Activated CD4-positive, CD25-positive, alpha-beta regulatory T cell (primary cell): ENCODE data around the gene TMED5.

Experiments used
- DNase-seq, 4 experiments: peaks; one replicate each; lab custom pipeline; 2025; lab: John Stamatoyannopoulos, UW

Gene TMED5

DNA sequence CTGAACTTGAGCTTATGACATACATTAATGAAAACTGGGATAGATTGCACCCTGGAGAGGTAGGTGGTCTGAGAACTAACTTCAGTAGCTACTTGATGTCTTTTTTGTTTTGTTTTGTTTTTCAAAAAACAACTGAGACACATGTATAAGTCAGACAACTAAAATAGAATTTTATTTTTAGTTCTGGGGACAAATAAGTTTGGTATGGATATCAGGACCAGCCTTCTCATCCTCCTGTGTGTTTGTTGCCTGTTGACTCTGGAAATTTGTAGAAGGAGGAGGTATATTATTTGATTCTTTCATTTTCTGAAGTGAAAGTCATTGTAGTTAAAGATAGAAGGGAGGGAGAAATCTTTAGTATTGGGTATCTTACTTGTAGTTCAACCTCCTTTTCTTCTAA, 59.6 kb downstream of the TMED5 start:
- no peak for DNase-seq

DNA sequence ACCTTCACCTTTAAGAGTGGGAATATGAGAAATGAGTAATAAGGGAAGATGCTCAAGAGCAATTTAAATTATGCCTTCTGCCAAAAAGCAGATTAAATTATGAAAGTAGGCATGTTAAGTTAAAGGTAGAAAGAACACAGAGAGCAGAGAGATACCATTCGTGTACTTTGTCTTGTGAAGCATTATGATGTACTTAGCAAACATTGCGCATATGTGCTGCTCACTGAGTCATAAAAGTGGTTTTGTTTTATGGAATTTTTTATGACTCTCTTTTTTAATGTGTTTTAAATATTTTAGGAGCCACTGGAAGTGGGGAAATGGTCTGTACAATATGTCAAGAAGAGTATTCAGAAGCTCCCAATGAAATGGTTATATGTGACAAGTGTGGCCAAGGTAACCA, 65.8 kb downstream of the TMED5 start:
- no peak for DNase-seq

DNA sequence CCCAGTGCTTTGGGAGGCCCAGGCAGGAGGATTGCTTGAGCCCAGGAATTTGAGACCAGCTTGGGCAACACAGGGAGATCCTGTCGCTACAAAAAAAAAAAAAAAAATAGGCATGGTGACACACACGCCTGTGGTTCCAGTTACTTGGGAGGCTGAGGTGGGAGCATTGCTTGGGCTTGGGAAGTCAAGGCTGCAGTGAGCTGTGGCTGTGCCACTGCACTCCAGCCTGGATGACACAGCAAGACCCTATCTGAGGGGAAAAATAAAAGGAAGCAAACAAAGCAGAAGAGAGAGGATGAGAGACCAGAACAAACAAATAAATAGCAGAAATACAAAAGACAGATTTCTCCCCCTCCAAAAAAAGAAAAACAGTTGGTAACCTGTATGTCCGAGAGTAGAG, 67.1 kb downstream of the TMED5 start:
- no peak for DNase-seq

DNA sequence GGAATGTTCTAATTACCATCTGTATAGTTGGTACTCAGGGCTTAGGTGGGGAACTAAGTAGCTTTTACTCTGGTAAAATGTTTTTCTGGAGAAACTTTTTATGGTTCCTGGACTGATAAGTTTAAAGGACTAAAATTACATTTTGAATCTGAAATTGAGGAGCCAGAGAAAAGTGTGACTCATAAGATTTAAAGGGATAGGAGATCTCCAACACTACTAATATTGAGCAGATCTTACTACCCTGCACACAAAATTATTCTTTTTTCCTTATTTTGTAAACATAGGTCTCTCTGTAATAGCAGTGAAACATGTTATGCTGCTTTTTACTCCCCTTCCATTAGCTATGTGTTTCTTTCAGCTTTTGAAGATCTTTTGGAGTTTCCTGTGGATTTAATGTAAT, 68.7 kb downstream of the TMED5 start:
- no peak for DNase-seq

DNA sequence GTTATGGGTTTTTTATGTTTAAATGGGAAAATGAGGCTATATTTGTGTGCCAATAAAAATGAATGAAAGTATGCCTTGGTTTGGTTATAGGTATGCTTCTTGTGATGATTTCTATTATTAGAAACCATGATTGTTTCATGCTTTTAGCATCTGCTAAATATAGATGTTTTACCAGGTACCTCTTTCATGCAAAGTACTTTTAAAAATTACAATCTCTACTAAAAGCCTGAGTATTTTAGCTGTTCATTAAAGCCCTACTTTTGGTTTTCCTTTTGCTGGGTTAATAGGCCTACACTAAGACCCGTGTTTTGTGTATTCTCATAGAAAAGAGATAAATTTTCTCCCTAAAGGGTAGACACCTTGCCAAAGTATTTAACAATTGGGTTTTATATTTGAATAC, 69.1 kb downstream of the TMED5 start:
- no peak for DNase-seq

DNA sequence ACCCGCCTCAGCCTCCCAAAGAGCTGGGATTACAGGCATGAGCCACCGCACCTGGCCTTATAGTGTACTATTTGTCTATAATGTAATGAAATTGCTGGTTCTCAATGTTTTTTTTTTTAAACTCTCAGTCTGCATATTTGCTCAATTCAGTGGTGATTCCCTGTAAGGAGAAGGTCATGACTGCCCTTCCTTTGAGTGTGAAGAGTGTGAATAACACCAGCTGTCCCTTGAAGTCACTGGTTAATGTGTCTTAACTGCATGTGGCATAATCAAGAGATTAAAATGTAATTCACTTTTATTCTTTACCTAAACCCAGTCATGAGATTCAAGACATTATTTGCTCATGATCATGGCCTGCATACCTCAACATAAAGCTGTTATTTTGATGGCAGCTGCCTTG, 70.6 kb downstream of the TMED5 start:
- DNase-seq = no peak

DNA sequence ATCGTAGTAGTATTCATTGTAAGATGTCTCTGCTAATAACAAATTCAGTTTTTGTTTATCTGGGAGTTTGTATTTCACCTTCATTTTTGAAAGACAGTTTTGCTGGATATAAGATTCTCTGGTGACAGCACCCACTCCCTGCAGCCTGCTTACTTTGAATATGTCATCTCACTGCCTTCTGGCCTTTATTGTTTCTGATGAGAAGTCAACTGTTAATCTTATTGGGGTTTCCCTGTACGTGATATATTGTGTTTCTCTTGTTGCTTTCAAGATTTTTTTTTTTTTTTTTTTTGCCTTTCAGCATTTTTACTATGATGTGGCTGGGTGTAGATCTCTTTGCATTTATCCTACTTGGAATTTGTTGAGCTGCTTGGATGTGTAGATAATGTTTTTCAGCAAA, 71.9 kb downstream of the TMED5 start:
- no peak for DNase-seq

DNA sequence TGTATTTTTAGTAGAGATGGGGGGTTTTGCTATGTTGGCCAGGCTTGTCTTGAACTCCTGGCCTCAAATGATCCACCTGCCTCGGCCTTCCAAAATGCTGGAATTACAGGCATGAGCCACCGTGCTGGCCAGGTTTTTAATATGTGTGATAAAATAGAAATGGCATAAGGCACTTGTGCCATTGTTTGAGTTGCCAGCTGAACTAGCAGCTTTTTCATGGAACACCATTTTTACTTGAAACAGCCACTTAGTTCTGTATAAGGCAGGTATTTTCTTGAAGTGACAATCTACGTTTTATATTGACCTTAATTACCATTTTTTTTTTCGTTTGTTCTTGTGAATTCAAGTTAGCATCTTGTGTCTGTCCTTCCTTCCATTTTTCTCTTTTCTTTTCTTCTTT, 72.8 kb downstream of the TMED5 start:
- no peak for DNase-seq

DNA sequence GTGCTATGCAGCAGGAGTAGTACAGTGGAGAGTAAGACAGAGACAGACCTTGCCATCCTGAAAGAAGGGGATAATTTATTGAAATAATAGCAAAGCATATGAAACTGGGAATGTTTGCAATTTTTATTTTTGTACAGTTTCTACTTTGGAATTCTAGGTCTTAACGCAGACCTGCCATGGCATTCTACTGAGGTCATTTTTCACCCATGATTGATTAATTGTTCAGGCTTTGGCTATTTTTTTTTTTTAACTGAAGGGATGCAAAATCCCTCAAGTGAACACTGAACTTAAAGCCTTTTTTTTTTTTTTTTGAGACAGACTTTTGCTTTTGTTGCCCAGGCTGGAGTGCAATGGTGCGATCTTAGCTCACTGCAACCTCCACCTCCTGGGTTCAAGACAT, 74.0 kb downstream of the TMED5 start:
- DNase-seq = no peak

DNA sequence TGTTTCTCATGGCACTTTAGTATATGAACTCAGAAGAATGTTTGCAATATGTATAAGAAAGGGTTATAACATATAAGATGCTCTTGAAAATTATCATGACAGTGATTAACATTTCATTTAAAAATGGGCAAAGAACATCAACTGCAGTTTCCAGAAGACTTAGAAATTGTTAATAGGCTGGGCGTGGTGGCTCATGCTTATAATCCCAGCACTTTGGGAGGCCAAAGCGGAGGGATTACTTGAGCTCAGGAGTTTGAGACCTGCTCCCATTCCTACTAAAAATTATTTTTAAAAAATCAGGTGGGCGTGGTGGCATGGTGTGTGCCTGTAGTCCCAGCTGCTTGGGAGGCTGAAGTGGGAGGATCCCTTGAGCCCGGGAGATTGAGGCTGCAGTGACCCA, 78.1 kb downstream of the TMED5 start:
- no peak for DNase-seq
